GM18873 (cell line): Measurements from ENCODE around the gene CEP170.

Experiments used
- ATAC-seq: cut with Tn5 transposase; IDR thresholded peaks from one replicate; pipeline ENCODE4 v1.9.1; 2021; ENCODE audit warnings: mild to moderate bottlenecking, moderate library complexity, moderate number of reproducible peaks; ENCODE audit not compliant: unreplicated experiment, low FRiP score

CEP170 gene

DNA sequence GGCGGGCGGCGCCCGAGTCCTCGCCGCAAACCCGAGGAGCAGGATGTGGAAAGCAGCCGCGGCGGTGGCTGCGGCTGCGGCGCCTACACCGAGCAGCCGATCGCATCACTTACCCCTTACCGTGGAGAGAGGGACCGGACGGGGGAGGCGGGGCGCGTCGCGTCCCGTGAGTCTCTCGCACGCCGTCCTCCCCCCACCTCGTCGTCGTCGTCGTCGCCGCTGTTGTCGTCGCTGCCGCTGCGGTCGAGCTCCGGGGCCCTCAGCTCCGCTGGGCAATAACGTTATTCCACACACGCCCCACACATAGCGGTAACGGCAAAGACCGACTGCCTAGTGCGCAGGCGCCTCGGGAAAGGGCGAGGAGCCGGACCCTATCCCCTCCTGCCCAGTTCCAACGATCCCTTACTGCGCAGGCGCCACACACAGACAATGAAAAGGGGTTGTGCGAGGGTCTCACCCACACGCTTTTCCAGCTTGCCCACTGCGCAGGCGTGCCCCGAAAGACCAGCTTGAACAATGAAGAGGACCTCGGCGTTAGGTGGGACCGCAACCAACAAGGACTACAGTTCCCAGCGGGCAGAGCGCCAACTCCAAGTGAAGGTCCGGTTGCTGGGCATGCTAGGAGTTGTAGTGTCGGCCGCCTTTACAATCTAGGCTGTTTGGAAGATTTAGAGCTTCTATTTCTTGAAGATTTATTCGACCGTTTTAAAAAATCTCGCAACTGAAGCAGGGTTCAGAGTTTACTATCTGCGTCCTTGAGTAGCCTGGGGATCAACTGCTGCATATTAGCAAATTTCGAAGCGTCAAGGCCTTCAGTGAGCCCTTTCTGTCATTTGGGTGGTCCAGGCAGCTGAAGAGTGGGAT is at the start of gene CEP170:
Gene CEP170, minus strand, starts transcription at position 355 of the 864 bp plus-strand sequence. CDS start 30,001 bp downstream, outside the sequence.
- peak; percentile 48 for ATAC-seq

DNA sequence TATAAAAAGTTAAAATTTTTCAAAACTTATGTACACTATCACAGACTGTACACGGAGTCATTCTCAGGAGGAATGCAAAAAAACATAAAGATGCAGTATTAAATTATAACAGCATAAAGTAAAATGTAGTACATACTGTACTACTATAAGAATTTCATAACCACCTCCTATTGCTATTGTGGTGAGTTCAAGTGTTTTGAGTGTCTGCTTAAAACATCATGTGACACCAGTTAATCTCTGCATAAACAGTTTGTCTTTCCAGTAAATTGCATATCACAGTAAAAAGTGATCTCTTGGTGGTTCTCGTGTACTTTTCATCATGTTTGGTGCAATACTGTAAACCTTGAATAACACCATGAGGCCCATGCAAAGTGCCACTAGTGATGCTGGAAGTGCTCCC is 46.0 kb upstream of the CEP170 start:
- no peak for ATAC-seq

- no peak for ATAC-seq
Measured at GRCh38 chr1:243299069-243299468, 44.0 kb upstream of the CEP170 start.

DNA sequence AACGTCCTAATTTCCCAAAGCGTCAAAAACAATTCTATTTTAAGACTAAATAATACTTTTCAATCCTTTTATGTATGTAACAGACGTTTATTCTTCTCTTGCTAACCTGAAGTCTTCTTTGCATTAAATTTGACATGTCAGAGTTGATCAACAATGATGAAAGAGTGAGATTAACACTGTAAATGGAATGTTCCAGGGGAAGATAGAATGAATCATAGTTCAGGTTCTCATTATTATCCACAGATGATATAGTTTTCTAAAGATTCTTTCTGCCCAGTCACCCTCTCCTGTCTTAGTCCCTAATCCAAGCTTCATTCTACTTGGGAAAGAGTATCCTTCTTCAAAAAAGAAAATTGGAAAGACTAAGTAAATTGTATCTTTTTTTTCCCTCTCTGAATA is 39.6 kb upstream of the CEP170 start:
- ATAC-seq = no peak

- ATAC-seq = no peak
Measured at GRCh38 chr1:243293941-243294722, 39.1 kb upstream of the CEP170 start.

- no peak for ATAC-seq
Measured at GRCh38 chr1:243292117-243292516, 37.0 kb upstream of the CEP170 start.

DNA sequence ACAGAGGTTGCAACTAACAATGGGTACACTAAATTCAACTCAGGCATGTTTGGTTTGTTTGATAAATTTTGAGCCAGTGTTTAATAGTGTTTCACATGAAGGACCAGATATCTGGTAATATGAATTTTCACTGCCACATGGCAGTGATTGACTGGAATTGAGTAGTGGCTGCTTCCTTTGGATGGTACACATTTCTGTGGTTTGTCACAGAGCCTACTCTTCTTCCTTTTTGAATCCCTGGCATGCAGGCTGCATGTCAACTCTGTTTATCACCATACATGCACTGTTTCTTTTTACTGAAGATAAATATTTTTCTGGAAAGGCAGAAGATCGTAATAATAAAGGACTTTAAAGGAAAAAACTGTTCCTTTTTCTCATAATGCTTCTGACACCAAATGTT is 36.2 kb upstream of the CEP170 start:
- no peak for ATAC-seq

- no peak for ATAC-seq
Measured at GRCh38 chr1:243288062-243288461, 33.0 kb upstream of the CEP170 start.

- peak; percentile 93 for ATAC-seq
Measured at GRCh38 chr1:243287652-243288051, 32.6 kb upstream of the CEP170 start.

DNA sequence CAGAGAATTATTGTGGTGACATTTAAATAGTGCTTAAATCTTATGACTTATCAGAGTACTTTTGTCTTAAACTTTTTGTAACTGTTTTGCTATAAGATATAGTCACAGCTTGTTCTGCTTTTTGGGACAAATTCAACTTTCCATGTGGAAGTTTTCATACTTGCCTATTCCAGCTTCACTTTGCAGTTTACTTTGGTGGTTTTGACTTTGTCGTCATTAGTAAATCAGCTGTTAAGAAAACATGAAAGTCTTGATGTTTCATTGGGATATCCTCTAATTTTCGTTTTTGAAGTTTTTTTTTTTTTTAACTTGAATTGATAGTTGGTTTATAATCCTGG is 32.0 kb upstream of the CEP170 start:
- ATAC-seq = no peak

- no peak for ATAC-seq
Measured at GRCh38 chr1:243286409-243287122, 31.5 kb upstream of the CEP170 start.

GRCh38 chr1:243281672-243282071 is 26.6 kb upstream of the CEP170 start:
- ATAC-seq = no peak

GRCh38 chr1:243280571-243281129 is 25.6 kb upstream of the CEP170 start:
- ATAC-seq = no peak

DNA sequence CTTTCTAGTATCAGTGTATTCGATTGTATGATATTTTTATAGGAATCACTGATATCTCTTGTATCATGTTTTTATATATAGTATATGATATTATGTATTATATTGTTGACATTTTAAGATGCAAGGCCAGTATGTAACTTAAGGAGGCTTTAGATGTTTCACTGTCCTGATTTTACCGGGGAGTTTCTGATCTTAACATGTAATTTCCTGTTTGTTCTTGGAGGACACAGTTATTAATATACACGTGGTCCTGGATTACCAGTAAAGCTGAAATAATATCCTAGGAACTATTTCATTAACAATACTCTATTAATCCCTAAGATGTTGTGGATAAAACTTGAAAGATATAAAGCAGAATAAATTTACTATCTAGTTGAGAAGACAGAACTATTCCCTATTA is 20.2 kb upstream of the CEP170 start:
- ATAC-seq = no peak

- no peak for ATAC-seq
Measured at GRCh38 chr1:243273945-243274344, 18.9 kb upstream of the CEP170 start.

DNA sequence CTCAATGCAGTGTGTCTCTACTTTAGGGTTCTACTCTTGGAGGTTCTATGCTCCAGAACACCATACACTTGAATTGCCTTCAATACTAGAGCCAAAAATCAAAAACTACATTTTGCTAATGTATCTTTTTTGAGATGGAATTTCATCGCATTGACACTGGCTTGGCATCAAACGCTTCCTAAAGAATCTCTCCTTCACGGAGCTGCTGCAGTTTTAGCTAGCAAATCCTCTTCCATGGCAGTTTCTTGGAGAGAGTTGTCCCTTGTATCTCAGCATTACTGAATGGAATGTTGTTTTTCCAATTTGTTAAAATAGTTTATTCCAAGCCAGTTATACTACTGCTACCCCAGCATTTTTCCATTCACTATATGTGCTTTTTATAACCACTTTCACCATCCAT is 18.4 kb upstream of the CEP170 start:
- ATAC-seq = no peak

- no peak for ATAC-seq
Measured at GRCh38 chr1:243272401-243272800, 17.3 kb upstream of the CEP170 start.

- no peak for ATAC-seq
Measured at GRCh38 chr1:243271996-243272395, 16.9 kb upstream of the CEP170 start.

- no peak for ATAC-seq
Measured at GRCh38 chr1:243270097-243270864, 15.2 kb upstream of the CEP170 start.

DNA sequence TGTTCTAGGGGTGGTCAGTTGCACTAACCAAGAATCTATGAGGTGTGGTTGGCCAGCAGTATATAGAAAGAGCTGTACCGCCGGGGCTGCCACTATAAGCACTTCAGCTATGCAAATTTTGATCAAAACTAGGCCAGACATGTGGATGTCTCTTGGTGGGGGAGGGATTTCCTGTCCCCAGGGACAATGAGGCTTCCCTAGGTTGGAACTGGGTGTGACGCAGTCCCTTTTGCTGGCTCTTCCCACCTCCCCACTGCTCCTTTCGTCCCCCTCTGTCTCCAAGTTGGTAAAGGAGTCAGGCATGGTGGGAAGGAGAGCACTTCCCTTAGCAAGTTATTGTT is 14.3 kb upstream of the CEP170 start:
- no peak for ATAC-seq
